Measurements from ENCODE around the gene ADAMTS8. TPM values are rescaled to one million over a fixed set of nuclear protein-coding genes. Genes with fewer than 3 reads are reported as not detected.

Gene ADAMTS8
- total and polyA plus RNA-seq, 10 of the 15 experiments (the other 5 are each of a cell fraction or from before 2014, with no cell fraction given): not detected

DNA sequence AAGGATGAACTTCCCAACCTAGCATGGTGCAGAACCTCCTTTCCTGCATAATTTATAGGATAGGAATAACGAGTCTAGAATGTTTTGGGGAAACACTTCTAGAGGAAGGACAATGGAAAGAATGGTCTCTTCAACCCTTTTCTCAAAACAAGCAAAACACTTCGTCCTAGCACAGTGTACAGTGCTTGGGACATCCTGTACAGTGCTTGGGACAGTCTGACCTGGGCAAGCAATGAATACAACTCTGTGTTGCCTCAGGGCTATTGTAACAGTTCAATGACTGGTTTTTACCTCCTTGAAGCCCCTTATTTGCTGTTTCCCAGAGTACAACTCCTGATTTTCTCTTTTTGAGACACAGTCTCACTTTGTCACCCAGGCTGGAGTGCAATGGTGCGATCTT, 1.6 kb upstream of the ADAMTS8 start:
- Histone ChIP-seq H2AFZ (ENCODE audit: control insufficient read depth, low read depth, low read length) (no peak overlapping the region), H3K36me3 (ENCODE audit: control insufficient read depth in 2 of 2, insufficient read depth in 2 of 2, low read length in 1 of 2) (no peaks in the 10 kb centered on the region), H3K9ac (ENCODE audit: control insufficient read depth, insufficient read depth, low read length) (no peak overlapping the region), H3K27ac (ENCODE audit: control insufficient read depth, insufficient read depth) (no peak overlapping the region), H3K4me2 (ENCODE audit: control insufficient read depth, insufficient read depth) (no peak overlapping the region), H3K4me3 (no peak overlapping the region), H3K27me3 (replicated peaks in 1 of 2; ENCODE audit: control insufficient read depth in 2 of 2, insufficient read depth in 2 of 2, low read length in 1 of 2) (peaks cover 12 to 14% of the 10 kb centered on the region in 2 experiments), H3K79me2 (ENCODE audit: control insufficient read depth, insufficient read depth, low read length) (no peaks in the 10 kb centered on the region), H3K4me1 (ENCODE audit: control insufficient read depth, insufficient read depth, low read length) (no peaks in the 10 kb centered on the region), H3K9me3 (replicated peaks; ENCODE audit: control insufficient read depth, insufficient read depth, low read length) (no peaks in the 10 kb centered on the region), H4K20me1 (ENCODE audit: control insufficient read depth, insufficient read depth) (no peaks in the 10 kb centered on the region; the same call in 1 of the 2 replicates)
- ATAC-seq (no peak), DNase-seq (ENCODE audit: low read depth, low spot score) (no peak), FAIRE-seq (no peak)
- ChIA-PET POLR2A (no interaction called here), RAD21 (ENCODE audit: unreplicated experiment) (interaction anchor here (2.5 to 7.3 kb wide), 2 partner anchors 217 to 431 kb away, joined by 21 to 132 read pairs; no protein-coding TSS in a partner anchor), CTCF (interaction anchor here (3.4 to 8.2 kb wide), 3 partner anchors 217 to 464 kb away, joined by 39 to 295 read pairs (median 50); no protein-coding TSS in a partner anchor), SMC1A (ENCODE audit: uncharacterized antibody, unreplicated experiment) (interaction anchor here (1.5 to 9.8 kb wide), 4 partner anchors 81 to 465 kb away, joined by 3 to 177 read pairs (median 28); no protein-coding TSS in a partner anchor)
- no TSS peak for BruUV-seq (replicated peaks)
- in situ Hi-C loops (cut with MboI): loop anchor here (10.0 kb wide), 2 partner anchors 215 to 435 kb away; no protein-coding TSS in a partner anchor
- TF ChIP-seq NFIC (IDR thresholded peaks at IDR 0.05; ENCODE audit: low read depth, low read length): no peak
- no peak for TF ChIP-seq NR2C1 (IDR thresholded peaks at IDR 0.05)
- TF ChIP-seq YY1 (IDR thresholded peaks at IDR 0.05; ENCODE audit: low read depth, low read length): no peak
- TF ChIP-seq, protein P1, sequence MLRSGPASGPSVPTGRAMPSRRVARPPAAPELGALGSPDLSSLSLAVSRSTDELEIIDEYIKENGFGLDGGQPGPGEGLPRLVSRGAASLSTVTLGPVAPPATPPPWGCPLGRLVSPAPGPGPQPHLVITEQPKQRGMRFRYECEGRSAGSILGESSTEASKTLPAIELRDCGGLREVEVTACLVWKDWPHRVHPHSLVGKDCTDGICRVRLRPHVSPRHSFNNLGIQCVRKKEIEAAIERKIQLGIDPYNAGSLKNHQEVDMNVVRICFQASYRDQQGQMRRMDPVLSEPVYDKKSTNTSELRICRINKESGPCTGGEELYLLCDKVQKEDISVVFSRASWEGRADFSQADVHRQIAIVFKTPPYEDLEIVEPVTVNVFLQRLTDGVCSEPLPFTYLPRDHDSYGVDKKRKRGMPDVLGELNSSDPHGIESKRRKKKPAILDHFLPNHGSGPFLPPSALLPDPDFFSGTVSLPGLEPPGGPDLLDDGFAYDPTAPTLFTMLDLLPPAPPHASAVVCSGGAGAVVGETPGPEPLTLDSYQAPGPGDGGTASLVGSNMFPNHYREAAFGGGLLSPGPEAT (IDR thresholded peaks at IDR 0.05; ENCODE audit: low read depth): no peak
- TF ChIP-seq NFYA (IDR thresholded peaks at IDR 0.05; ENCODE audit: borderline replicate concordance, low read depth, low read length): no peak
- no peak for TF ChIP-seq FOXM1 (IDR thresholded peaks at IDR 0.05; ENCODE audit: low read depth, low read length)
- TF ChIP-seq, protein P2, sequence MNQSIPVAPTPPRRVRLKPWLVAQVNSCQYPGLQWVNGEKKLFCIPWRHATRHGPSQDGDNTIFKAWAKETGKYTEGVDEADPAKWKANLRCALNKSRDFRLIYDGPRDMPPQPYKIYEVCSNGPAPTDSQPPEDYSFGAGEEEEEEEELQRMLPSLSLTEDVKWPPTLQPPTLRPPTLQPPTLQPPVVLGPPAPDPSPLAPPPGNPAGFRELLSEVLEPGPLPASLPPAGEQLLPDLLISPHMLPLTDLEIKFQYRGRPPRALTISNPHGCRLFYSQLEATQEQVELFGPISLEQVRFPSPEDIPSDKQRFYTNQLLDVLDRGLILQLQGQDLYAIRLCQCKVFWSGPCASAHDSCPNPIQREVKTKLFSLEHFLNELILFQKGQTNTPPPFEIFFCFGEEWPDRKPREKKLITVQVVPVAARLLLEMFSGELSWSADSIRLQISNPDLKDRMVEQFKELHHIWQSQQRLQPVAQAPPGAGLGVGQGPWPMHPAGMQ (IDR thresholded peaks at IDR 0.05; ENCODE audit: borderline replicate concordance): no peak
- TF ChIP-seq STAT3 (IDR thresholded peaks at IDR 0.05; ENCODE audit: low read depth, low read length): no peak
- TF ChIP-seq, protein P3, sequence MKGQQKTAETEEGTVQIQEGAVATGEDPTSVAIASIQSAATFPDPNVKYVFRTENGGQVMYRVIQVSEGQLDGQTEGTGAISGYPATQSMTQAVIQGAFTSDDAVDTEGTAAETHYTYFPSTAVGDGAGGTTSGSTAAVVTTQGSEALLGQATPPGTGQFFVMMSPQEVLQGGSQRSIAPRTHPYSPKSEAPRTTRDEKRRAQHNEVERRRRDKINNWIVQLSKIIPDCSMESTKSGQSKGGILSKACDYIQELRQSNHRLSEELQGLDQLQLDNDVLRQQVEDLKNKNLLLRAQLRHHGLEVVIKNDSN (IDR thresholded peaks at IDR 0.05; ENCODE audit: borderline replicate concordance, extremely low read length, insufficient read depth, low read depth, low read length): no peak
- no peak for TF ChIP-seq ZNF24 (IDR thresholded peaks at IDR 0.05)
- no peak for TF ChIP-seq BACH1 (IDR thresholded peaks at IDR 0.05; ENCODE audit: borderline replicate concordance)
- no peak for TF ChIP-seq ZBED1 (IDR thresholded peaks at IDR 0.05; ENCODE audit: borderline replicate concordance)
- no peak for TF ChIP-seq SUPT20H (IDR thresholded peaks at IDR 0.05; ENCODE audit: borderline replicate concordance, control insufficient read depth, low read depth, low read length)
- no peak for TF ChIP-seq BCL11A (IDR thresholded peaks at IDR 0.05; ENCODE audit: low read depth, low read length)
- no peak for TF ChIP-seq CREM (IDR thresholded peaks at IDR 0.05; ENCODE audit: low read depth)
- TF ChIP-seq SPI1 (IDR thresholded peaks at IDR 0.05; ENCODE audit: borderline replicate concordance, insufficient read depth, low read depth, low read length): no peak
- TF ChIP-seq SIN3A (IDR thresholded peaks at IDR 0.05; ENCODE audit: low read depth, low read length): no peak
- intact Hi-C loops (cut with micrococcal nuclease; ENCODE audit: unreplicated experiment): loop anchor here (10.0 kb wide), 1 partner anchor 255 kb away; no protein-coding TSS in a partner anchor
- WGBS (ENCODE audit: insufficient coverage, insufficient replicate concordance, low lambda C conversion rate, missing lambda C conversion rate): 19% methylated on average over 3 of the region's 3 CpGs
